Mesendoderm (in vitro differentiated cells): ENCODE data around the gene PACSIN1.

Source experiments
- DNase-seq: peaks from one replicate; pipeline ENCODE4 v3.0.0; 2013
- H2AK5ac ChIP-seq: 2 replicates; pipeline ENCODE4 v1.6.1; 2013; ENCODE audit warnings: low read length, inconsistent platforms
- H2BK120ac ChIP-seq: 2 replicates; pipeline ENCODE4 v1.6.1; 2013; ENCODE audit warnings: low read depth, mild to moderate bottlenecking, low read length, moderate library complexity, mixed read lengths
- H2BK15ac ChIP-seq: replicated peaks from 2 replicates; pipeline ENCODE4 v1.6.1; 2013; ENCODE audit warnings: low read depth, mild to moderate bottlenecking, moderate library complexity
- H2BK5ac ChIP-seq: 2 replicates; pipeline ENCODE4 v1.6.1; 2013; ENCODE audit warnings: low read length, inconsistent platforms
- H3K18ac ChIP-seq: 2 replicates; pipeline ENCODE4 v1.6.1; 2013; ENCODE audit warnings: mild to moderate bottlenecking, low read length, mixed read lengths
- H3K23ac ChIP-seq: one replicate; pipeline ENCODE4 v1.6.1; 2013; ENCODE audit warnings: low read length
- H3K27ac ChIP-seq: 2 replicates; pipeline ENCODE4 v1.5.1; 2013; ENCODE audit warnings: low read depth, mild to moderate bottlenecking, inconsistent platforms, low read length, moderate library complexity
- H3K27me3 ChIP-seq: 2 replicates; pipeline ENCODE4 v1.6.1; 2013; ENCODE audit warnings: low read length, control low read depth, mild to moderate bottlenecking, inconsistent platforms; ENCODE audit not compliant: insufficient read depth, poor library complexity
- H3K36me3 ChIP-seq: 2 replicates; pipeline ENCODE4 v1.6.1; 2013; ENCODE audit warnings: low read length, inconsistent platforms; ENCODE audit not compliant: control insufficient read depth, insufficient read depth
- H3K4ac ChIP-seq: one replicate; pipeline ENCODE4 v1.6.1; 2013; ENCODE audit warnings: low read depth, mild to moderate bottlenecking, low read length, moderate library complexity
- H3K4me1 ChIP-seq: 2 replicates; pipeline ENCODE4 v1.6.1; 2013; ENCODE audit warnings: low read depth, low read length, inconsistent platforms; ENCODE audit not compliant: control insufficient read depth
- H3K4me2 ChIP-seq: 2 replicates; pipeline ENCODE4 v1.6.1; 2013; ENCODE audit warnings: low read length
- H3K4me3 ChIP-seq: 2 replicates; pipeline ENCODE4 v1.5.1; 2013; ENCODE audit warnings: mild to moderate bottlenecking, low read length
- H3K56ac ChIP-seq: one replicate; pipeline ENCODE4 v1.6.1; 2013; ENCODE audit warnings: low read length
- H3K79me1 ChIP-seq: 2 replicates; pipeline ENCODE4 v1.6.1; 2013; ENCODE audit warnings: low read length, inconsistent platforms
- H3K79me2 ChIP-seq: 2 replicates; pipeline ENCODE4 v1.6.1; 2013; ENCODE audit warnings: mild to moderate bottlenecking, low read length; ENCODE audit not compliant: control insufficient read depth, insufficient read depth
- H3K9ac ChIP-seq: 2 replicates; pipeline ENCODE4 v1.6.1; 2013; ENCODE audit warnings: low read length, inconsistent platforms
- H4K5ac ChIP-seq: one replicate; pipeline ENCODE4 v1.6.1; 2013; ENCODE audit warnings: low read length
- H4K8ac ChIP-seq: one replicate; pipeline ENCODE4 v1.6.1; 2013; ENCODE audit warnings: low read depth, mild to moderate bottlenecking, control low read depth, low read length, moderate library complexity
- WGBS: extraction: QIAGEN DNeasy Blood & Tissue Kit; methylation state at CpG from one replicate; pipeline ENCODE4 v1.1.7; 2013; ENCODE audit warnings: low lambda C conversion rate, missing lambda C conversion rate; ENCODE audit not compliant: insufficient coverage; ENCODE audit errors: extremely low coverage; 5-methylcytosine and 5-hydroxymethylcytosine counted together

Gene PACSIN1

GRCh38 chr6:34517966-34518365, 52.1 kb downstream of the PACSIN1 start:
- Histone ChIP-seq H2AK5ac (no peak overlapping the region), H3K27me3 (no peaks in the 10 kb centered on the region), H3K79me2 (no peaks in the 10 kb centered on the region), H3K4me3 (no peak overlapping the region), H2BK15ac (no peak overlapping the region), H3K4me2 (no peak overlapping the region), H3K23ac (no peak overlapping the region), H3K79me1 (no peaks in the 10 kb centered on the region), H2BK5ac (no peak overlapping the region), H2BK120ac (no peak overlapping the region), H3K27ac (no peak overlapping the region), H3K18ac (no peak overlapping the region), H3K9ac (no peak overlapping the region), H4K8ac (no peak overlapping the region), H4K5ac (no peak overlapping the region), H3K36me3 (no peaks in the 10 kb centered on the region), H3K4ac (no peak overlapping the region), H3K4me1 (peaks cover 7% of the 10 kb centered on the region), H3K56ac (no peak overlapping the region)
- DNase-seq = no peak
- no CpG with 5 or more reads among the region's 8 CpGs for WGBS

- no peaks in the 10 kb centered on the region for H3K36me3 ChIP-seq
- H2BK5ac ChIP-seq = no peak overlapping the region
- H3K4me1 ChIP-seq = peaks cover 2% of the 10 kb centered on the region
- no peak overlapping the region for H4K8ac ChIP-seq
- no peak overlapping the region for H2BK120ac ChIP-seq
- H3K79me2 ChIP-seq = no peaks in the 10 kb centered on the region
- H3K27ac ChIP-seq = no peak overlapping the region
- no peak overlapping the region for H3K9ac ChIP-seq
- no peak overlapping the region for H4K5ac ChIP-seq
- H3K79me1 ChIP-seq = no peaks in the 10 kb centered on the region
- no peak overlapping the region for H3K4me3 ChIP-seq
- H2AK5ac ChIP-seq = no peak overlapping the region
- WGBS = no CpG with 5 or more reads among the region's 4 CpGs
- H3K4me2 ChIP-seq = no peak overlapping the region
- H3K56ac ChIP-seq = no peak overlapping the region
- H2BK15ac ChIP-seq = no peak overlapping the region
- H3K18ac ChIP-seq = no peak overlapping the region
- H3K27me3 ChIP-seq = no peaks in the 10 kb centered on the region
- no peak for DNase-seq
- H3K4ac ChIP-seq = no peak overlapping the region
- no peak overlapping the region for H3K23ac ChIP-seq
These were observed 52.9 kb downstream of the PACSIN1 start for GRCh38 chr6:34518669-34519365.

- no peak for DNase-seq
- Histone ChIP-seq H2BK120ac (no peak overlapping the region), H3K18ac (no peak overlapping the region), H4K5ac (no peak overlapping the region), H2BK15ac (no peak overlapping the region), H3K36me3 (no peaks in the 10 kb centered on the region), H2BK5ac (no peak overlapping the region), H3K79me2 (no peaks in the 10 kb centered on the region), H3K27ac (no peak overlapping the region), H3K23ac (no peak overlapping the region), H3K9ac (no peak overlapping the region), H3K4ac (no peak overlapping the region), H3K27me3 (no peaks in the 10 kb centered on the region), H4K8ac (no peak overlapping the region), H3K4me3 (no peak overlapping the region), H2AK5ac (no peak overlapping the region), H3K4me2 (no peak overlapping the region), H3K79me1 (no peaks in the 10 kb centered on the region), H3K4me1 (no peaks in the 10 kb centered on the region), H3K56ac (no peak overlapping the region)
- no CpG with 5 or more reads among the region's 8 CpGs for WGBS
These were observed 54.2 kb downstream of the PACSIN1 start for GRCh38 chr6:34519971-34520644.

DNA sequence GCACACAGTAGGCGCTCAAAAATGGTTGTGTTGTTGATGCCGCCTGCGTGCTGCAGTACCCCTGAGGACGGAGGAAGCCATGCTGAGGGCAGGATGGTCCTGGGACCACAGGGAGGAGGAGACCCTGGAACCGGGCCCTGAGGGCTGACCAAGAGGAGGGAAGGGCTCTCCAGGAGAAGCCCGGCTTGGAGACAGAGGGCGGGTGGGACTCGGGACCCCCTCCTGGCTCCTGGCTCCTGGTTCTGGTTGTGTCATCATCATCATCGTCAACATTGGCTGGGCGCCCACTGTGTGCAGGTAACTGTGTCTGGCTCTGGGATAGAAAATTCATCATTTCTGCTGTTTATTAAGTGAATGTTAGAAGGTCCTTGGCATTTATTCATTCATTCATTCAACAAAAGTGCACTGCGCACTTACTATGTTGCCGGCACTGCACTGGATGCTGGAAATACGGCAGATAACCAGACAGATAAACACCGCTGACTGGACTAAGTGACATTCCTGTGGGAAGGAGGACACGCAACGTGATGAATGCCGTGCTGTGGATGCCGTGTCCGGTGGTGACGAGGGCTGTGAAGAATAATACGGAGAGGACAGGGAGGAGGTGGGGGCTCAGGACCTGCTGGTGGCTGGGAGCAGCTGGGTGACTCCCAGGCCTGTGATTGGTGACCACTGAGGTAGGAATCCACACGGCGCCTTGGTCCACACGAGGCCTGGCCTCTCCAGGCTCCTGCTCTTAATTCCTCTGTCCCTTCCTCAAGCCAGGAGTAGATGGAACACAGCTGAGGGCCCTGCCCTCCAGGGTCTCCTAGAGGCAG, 55.0 kb downstream of the PACSIN1 start:
- H3K9ac ChIP-seq = no peak overlapping the region
- no peak overlapping the region for H2BK5ac ChIP-seq

GRCh38 chr6:34521463-34522285, 55.8 kb downstream of the PACSIN1 start:
- Histone ChIP-seq H2AK5ac (no peak overlapping the region), H3K79me2 (no peaks in the 10 kb centered on the region), H3K9ac (no peak overlapping the region), H3K36me3 (no peaks in the 10 kb centered on the region), H3K4me2 (no peak overlapping the region), H2BK15ac (no peak overlapping the region), H3K4me1 (no peaks in the 10 kb centered on the region), H3K79me1 (no peaks in the 10 kb centered on the region), H4K8ac (no peak overlapping the region), H3K27ac (no peak overlapping the region), H2BK120ac (no peak overlapping the region), H3K4me3 (no peak overlapping the region), H2BK5ac (no peak overlapping the region), H3K4ac (no peak overlapping the region), H3K23ac (no peak overlapping the region), H3K27me3 (no peaks in the 10 kb centered on the region), H3K56ac (no peak overlapping the region), H4K5ac (no peak overlapping the region), H3K18ac (no peak overlapping the region)
- DNase-seq = no peak
- no CpG with 5 or more reads among the region's 28 CpGs for WGBS

More for the DNA sequence above, 55.0 kb downstream of the PACSIN1 start:
- Histone ChIP-seq H3K4me2 (no peak overlapping the region), H3K18ac (no peak overlapping the region), H3K27ac (no peak overlapping the region), H3K4ac (no peak overlapping the region), H3K36me3 (no peaks in the 10 kb centered on the region), H3K79me1 (no peaks in the 10 kb centered on the region), H2AK5ac (no peak overlapping the region), H4K8ac (no peak overlapping the region), H3K56ac (no peak overlapping the region), H4K5ac (no peak overlapping the region), H3K4me1 (no peaks in the 10 kb centered on the region), H2BK120ac (no peak overlapping the region), H3K4me3 (no peak overlapping the region), H3K79me2 (no peaks in the 10 kb centered on the region), H2BK15ac (no peak overlapping the region), H3K27me3 (no peaks in the 10 kb centered on the region), H3K23ac (no peak overlapping the region)
- no CpG with 5 or more reads among the region's 24 CpGs for WGBS
- DNase-seq = no peak
